HEK293T (cell line): ENCODE results near the gene CLDN9.

Experiments
- ARNT ChIP-seq: fragments of 450-650 bp; IDR thresholded peaks from 2 replicates; pipeline ENCODE4 v1.6.1; 2017; ENCODE audit warnings: mild to moderate bottlenecking
- ELF4 ChIP-seq: fragments of 450-650 bp; IDR thresholded peaks from 2 replicates; pipeline ENCODE4 v1.6.1; 2017; ENCODE audit warnings: antibody characterized with exemption
- FOXM1 ChIP-seq: fragments of 450-650 bp; IDR thresholded peaks from 2 replicates; pipeline ENCODE4 v1.6.1; 2017; ENCODE audit warnings: mild to moderate bottlenecking, borderline replicate concordance
- HDGF ChIP-seq: fragments of 450-650 bp; IDR thresholded peaks from 2 replicates; pipeline ENCODE4 v1.6.1; 2017; ENCODE audit warnings: antibody characterized with exemption, borderline replicate concordance
- L3MBTL2 ChIP-seq: fragments of 450-650 bp; conservative IDR thresholded peaks from 2 replicates; pipeline ENCODE4 v1.6.1; 2016; ENCODE audit warnings: mild to moderate bottlenecking
- LEF1 ChIP-seq: fragments of 450-650 bp; IDR thresholded peaks from 2 replicates; pipeline ENCODE4 v1.6.1; 2017; ENCODE audit warnings: mild to moderate bottlenecking, borderline replicate concordance
- NFRKB ChIP-seq: fragments of 450-650 bp; IDR thresholded peaks from 2 replicates; pipeline ENCODE4 v1.6.1; 2016; ENCODE audit warnings: mild to moderate bottlenecking, moderate library complexity
- SP1 ChIP-seq: fragments of 450-650 bp; IDR thresholded peaks from 2 replicates; pipeline ENCODE4 v1.6.1; 2017
- SUZ12 ChIP-seq: fragments of 450-650 bp; IDR thresholded peaks from 2 replicates; pipeline ENCODE4 v1.6.1; 2016; ENCODE audit warnings: mild to moderate bottlenecking
- ZNF384 ChIP-seq: fragments of 450-650 bp; IDR thresholded peaks from 2 replicates; pipeline ENCODE4 v1.6.1; 2016

DNA sequence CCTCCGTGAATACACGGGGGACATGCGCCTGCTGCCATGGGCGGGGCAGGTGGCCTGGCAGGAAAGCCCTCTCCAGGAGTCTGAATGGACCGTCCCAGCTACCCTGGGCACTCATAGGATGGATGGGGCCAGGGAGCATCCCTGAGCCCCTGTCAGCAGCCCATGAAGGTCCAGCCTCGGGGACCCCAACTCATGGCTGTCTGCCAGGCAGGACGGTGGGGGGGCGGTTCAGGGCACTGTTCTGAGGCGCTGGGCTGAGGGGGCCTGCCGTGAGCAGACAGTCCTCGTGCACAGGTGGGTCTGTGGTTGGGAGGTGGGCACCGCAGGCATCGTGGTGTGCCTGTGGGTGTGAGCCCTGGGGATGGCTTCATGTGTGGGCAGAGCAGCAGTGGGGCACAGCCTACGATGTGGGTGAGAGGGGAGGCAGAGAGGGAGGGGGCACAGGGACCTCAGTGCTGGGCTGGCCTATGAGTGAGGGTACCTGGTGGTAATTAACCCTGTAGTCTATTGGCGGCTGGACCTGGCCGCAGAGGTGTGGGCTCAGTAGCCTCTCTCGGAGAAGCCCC lies 26.0 kb upstream of the CLDN9 start:
- TF ChIP-seq SUZ12: no peak
- no peak for TF ChIP-seq HDGF
- no peak for TF ChIP-seq NFRKB
- TF ChIP-seq ZNF384: no peak
- no peak for TF ChIP-seq SP1
- TF ChIP-seq L3MBTL2: no peak
- TF ChIP-seq ELF4: no peak
- no peak for TF ChIP-seq FOXM1
- no peak for TF ChIP-seq ARNT
- TF ChIP-seq LEF1: no peak
